Right lobe of liver (tissue), 4 donors: ENCODE measurements around the gene COX7A1.

Source experiments
- CTCF ChIP-seq, 4 donors: fragments of 200-600 bp in 3 of 4; fragments of 450-650 bp in 1 of 4; IDR thresholded peaks; one replicate each; pipeline versions ENCODE4 v1.5.1 to v1.8.0; 2016 to 2022; ENCODE audit warnings: antibody characterized with exemption in 4 of 4, mild to moderate bottlenecking in 2 of 4
- POLR2A ChIP-seq: fragments of 450-650 bp; IDR thresholded peaks from one replicate; pipeline ENCODE4 v1.6.1; 2017; ENCODE audit warnings: antibody characterized with exemption, mild to moderate bottlenecking
- donor health status: DM: no; HTN: no; CAD: no.
- donor health status: DM: no; HTN: no; CAD: no.
- donor health status: DM: no; HTN: yes; CAD: no.

DNA sequence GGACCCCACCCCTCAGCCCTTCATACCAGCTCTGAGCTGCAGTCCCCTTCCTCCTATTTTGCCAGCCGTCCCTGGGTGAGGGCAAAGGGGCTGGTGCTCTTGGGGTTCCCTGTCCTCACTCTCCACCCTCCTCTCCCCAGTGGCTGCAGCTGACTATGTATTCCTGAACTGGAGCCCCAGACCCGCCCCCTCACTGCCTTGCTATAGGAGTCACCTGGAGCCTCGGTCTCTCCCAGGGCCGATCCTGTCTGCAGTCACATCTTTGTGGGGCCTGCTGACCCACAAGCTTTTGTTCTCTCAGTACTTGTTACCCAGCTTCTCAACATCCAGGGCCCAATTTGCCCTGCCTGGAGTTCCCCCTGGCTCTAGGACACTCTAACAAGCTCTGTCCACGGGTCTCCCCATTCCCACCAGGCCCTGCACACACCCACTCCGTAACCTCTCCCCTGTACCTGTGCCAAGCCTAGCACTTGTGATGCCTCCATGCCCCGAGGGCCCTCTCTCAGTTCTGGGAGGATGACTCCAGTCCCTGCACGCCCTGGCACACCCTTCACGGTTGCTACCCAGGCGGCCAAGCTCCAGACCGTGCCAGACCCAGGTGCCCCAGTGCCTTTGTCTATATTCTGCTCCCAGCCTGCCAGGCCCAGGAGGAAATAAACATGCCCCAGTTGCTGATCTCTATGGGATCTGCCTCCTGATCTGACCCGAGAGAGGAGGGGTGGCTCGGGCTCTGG lies 2.4 kb downstream of the COX7A1 start:
- TF ChIP-seq CTCF (IDR thresholded peaks at IDR 0.05) (no peak), POLR2A (no peak)
